NCI-H1105 treated with DMSO at 0.1 percent for 48 hours (cell line): Measurements from ENCODE around the gene MAP3K10.

Experiments
- DNase-seq: peaks from one replicate; lab custom pipeline; 2025; lab: John Stamatoyannopoulos, UW

The MAP3K10 gene

DNA sequence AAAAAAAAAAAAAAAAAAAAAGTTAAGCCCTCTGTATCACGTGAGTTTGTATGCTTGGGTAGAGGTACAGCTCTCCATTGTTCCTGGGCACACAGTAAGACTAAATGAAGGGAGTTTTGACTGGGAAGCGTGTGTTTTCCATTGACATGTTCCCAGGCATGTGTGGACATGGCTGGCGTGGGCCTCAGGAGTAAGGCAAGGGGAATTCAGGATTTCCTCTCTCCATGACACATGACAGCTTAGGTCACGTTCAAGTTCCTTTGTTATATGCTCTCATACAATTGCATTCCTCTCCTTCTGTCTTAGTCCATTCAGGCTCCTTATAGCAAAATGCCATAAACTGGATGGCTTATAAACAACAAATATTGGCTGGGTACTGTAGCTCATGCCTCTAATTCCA lies 17.1 kb upstream of the MAP3K10 start:
- no peak for DNase-seq

DNA sequence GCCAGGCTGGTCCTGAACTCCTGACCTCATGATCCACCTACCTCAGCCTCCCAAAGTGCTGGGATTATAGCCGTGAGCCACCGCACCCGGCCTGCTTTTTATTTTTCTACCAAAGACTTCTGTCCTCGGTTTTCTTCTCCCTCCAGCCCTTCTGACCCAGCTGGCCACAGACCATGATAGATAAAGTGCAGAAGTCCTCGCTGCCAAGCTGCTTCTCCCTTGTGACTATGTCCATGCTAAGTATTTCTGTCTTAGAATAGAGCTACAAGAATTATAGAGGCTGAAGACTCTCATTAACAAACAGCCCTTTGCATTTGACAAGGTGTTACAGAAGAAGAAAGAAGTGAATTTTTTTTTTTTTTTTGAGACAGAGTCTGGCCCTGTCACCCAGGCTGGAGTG lies 15.4 kb upstream of the MAP3K10 start:
- no peak for DNase-seq

DNA sequence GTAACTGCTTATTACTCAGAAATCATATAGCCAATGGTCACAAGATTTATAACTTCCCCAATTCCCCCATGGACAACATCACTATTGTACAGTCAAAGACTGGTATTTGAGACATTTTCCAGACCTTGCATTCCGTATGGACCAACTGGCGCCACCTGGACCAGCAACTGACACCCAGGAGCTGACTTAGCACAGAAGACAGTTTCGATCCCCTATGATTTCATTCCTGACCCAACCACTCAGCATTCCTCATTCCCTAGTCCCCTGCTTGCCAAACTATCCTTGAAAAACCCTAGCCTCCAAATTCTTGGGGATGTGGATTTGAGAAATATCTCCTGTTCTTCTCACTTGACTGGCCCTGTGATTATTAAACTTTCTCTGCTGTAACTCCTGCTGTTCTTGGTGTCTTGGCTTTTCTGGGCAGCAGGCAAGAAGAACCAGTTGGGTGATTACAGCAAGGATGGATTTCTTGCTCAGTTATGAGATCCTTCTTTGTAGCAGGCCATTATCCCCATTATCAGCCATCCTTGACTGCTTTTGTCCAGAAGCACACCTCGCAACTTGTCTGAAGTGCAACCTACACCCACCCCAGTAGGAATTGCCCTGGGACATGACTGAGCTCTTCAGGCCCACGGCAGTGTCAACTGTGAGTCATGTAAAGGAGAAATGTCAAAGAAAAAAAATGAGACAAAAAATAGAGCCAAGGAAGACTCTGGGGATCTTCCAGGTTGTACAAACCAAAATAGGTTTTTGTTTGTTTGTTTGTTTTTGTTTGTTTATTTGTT lies 13.7 kb upstream of the MAP3K10 start:
- no peak for DNase-seq

DNA sequence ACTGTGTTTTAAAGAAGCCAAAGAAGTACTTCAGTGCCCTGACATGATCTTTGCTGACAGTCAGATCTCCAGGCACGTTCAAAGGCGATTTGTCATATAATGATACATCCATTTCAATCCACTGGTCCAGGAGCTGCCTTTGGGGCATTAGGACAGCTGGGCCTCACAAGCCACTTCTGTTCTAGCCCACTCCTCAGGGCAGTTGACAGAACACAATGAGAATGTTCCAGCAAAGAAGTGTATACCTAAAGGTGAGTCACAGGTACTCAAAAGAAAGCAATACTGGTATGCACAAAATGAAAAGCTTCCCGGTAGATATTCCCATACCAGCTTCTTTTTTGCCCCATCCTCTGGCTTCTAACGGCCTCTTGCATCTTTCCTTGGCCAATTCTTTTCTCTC lies 12.5 kb upstream of the MAP3K10 start:
- DNase-seq = no peak

DNA sequence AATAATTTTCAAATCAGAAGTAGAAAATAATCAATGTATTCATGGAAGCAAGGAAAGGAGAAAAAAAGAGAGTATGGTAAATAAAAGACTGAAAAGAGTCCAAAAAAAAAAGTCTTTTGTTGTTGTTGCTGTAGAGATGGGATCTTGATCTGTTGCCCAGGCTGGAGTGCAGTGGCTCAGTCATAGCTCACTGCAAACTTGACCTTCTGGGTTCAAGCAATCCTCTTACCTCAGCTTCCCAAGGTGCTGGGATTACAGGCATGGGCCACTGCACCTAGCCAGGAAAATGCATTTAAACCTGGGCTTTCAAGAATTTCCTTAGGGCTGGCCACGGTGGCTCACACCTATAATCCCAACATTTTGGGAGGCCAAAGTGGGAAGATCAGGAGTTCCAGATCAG lies 7.0 kb upstream of the MAP3K10 start:
- DNase-seq = no peak

DNA sequence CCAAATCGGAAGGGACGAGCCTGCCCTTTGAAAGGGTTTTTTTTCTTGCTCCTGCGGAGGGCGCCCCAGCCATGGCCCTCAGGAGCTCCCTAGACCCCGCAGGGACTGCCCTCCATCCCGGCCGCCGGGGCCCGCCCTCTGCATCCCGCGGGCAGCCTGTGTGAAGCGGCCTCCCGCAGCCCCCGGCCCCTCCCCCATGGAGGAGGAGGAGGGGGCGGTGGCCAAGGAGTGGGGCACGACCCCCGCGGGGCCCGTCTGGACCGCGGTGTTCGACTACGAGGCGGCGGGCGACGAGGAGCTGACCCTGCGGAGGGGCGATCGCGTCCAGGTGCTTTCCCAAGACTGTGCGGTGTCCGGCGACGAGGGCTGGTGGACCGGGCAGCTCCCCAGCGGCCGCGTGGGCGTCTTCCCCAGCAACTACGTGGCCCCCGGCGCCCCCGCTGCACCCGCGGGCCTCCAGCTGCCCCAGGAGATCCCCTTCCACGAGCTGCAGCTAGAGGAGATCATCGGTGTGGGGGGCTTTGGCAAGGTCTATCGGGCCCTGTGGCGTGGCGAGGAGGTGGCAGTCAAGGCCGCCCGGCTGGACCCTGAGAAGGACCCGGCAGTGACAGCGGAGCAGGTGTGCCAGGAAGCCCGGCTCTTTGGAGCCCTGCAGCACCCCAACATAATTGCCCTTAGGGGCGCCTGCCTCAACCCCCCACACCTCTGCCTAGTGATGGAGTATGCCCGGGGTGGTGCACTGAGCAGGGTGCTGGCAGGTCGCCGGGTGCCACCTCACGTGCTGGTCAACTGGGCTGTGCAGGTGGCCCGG lies 815 bp downstream of the MAP3K10 start:
- DNase-seq = no peak

DNA sequence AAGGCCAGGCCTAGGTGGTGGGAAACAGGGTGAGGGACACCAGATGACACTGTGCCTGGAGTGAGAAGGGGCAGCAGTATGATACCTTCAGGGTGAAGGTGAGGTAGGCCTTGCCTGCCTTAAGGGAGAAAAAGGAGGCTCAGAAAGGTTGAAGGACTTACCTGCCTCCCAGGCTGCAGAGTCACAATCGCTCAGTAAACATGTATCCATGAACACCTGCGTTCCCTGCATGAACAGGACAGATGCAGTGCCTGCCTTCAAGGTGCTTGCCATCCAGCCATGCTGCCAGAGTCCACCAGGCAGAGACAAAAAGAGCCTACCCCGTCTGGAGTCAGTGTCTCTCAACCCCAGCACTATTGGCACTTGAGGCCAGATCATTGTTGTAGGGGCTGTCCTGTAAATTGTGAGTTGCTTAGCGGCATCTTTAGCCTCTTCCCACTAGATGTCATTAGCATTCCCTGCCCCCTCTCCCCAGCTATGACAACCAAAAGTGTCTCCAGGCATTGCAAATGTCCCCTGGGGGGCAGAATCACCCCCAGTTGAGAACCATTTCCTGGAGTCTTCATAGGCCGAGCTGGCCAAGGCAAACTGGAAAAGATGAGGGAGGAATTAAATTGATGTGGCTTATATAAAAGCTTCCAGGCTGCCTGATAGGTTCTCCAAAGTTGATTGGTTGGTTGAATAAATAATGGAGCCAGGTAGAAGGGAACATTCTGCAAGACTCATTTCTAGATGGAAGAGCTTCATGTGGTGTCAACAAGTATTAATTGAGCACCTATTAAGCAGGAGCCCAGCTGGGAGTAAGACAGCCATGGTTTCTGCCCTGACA lies 1.7 kb downstream of the MAP3K10 start:
- DNase-seq = no peak

DNA sequence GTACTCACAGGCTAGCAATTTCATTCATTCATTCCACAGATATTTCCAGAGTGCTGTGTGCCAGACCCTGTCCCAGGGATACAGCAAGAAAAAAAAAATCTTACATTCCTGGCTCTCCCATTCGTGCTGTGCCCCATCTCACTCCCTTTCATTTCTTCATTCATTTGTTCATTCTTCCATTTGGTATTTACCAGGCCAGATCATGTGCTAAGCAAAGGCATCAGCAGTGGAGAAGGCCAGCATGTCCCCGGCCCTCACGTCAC lies 2.3 kb downstream of the MAP3K10 start:
- no peak for DNase-seq

DNA sequence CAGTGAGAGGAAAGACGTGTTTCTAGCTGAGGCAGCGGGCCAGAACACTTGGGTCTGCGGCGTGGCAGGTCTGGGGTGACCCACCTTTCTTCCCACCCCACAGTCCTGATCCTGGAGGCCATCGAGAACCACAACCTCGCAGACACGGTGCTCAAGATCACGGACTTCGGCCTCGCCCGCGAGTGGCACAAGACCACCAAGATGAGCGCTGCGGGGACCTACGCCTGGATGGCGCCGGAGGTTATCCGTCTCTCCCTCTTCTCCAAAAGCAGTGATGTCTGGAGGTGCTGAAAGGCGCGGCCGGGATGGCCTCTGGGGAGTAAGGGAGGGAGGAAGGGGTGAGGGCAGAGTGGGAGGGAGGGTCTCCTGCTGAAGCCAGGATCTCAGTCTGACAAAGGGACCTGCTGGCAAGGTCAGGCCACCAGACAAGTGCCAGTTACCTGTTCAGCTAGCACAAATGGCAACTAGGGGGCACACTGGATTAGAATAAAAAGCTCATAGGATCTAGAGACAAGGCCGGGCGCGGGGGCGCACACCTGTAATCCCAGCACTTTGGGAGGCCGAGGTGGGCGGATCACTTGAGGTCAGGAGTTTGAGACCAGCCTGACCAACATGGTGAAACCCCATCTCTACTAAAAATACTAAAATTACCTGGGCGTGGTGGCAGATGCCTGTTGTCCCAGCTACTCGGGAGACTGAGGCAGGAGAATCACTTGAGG lies 7.2 kb downstream of the MAP3K10 start:
- no peak for DNase-seq

DNA sequence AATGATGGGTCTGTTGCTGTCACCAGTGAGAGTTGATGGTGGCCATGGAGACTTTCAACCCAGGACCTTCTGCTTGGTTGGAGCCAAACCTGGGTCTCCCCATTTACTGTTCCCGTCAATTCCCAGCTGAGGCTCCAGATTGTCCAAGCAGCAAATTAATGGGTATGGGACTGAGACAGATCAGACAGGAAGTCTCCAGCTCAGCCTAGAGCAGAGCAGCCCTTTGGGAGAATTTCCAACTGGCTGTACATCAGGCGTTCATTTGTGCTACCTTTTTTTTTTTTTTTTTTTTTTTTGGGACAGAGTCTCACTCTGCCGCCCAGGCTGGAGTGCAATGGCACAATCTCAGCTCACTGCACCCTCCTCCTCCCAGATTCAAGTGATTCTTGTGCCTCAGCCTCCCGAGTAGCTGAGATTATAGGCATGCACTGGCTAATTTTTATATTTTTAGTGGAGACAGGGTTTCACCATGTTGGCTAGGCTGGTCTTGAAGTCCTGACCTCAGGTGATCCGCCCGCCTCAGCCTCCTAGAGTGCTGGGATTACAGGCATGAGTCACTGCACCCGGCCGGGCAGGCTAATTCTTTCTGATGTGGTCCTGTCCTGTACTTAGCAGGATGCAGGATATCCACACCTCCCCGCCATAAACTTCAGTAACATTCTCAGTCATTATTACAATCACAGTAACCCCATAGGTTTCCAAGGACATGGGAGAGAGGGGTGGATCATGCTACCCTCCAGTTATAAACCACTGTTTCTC lies 9.3 kb downstream of the MAP3K10 start:
- no peak for DNase-seq

DNA sequence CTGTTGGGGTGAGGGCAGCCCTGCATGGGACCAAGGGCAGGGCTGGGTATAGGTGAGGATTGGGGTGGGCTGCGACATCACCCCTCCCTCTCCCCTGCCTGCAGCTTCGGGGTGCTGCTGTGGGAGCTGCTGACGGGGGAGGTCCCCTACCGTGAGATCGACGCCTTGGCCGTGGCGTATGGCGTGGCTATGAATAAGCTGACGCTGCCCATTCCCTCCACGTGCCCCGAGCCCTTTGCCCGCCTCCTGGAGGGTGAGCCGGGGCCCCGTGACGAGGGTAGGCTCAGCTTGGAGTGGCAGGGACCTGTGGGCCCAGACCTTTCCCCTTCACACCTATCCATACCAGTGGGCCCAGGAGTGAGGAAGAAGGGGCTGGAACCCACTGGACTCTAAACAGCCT lies 13.2 kb downstream of the MAP3K10 start:
- DNase-seq = no peak

DNA sequence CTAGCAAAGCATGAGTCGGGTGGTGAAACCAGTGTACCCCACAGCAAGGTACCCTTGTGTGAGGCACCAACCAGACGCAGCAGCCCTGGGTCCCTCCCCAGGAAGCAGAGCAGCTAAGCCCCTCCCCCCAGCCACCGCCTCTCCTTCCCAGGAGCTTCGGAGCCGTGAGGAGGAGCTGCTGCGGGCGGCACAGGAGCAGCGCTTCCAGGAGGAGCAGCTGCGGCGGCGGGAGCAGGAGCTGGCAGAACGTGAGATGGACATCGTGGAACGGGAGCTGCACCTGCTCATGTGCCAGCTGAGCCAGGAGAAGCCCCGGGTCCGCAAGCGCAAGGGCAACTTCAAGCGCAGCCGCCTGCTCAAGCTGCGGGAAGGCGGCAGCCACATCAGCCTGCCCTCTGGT lies 14.5 kb downstream of the MAP3K10 start:
- no peak for DNase-seq

DNA sequence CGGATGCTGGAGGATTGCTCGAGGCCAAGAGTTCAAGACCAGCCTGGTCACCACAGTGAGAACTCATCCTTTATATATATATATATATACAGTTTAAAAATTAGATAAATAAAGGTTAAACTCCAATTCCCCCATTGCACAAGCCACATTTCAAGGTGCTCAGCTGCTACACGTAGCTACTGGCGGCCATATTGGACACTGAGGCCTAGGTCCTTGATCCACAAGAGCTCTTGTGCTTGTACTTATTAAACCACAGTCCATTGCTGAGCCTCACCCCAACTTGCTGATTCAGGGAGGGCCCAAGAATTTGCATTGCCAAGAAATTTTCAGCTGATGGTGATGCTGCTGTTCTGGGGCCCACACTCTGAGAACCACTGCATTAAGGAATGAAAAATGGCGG lies 17.4 kb downstream of the MAP3K10 start:
- DNase-seq = no peak

DNA sequence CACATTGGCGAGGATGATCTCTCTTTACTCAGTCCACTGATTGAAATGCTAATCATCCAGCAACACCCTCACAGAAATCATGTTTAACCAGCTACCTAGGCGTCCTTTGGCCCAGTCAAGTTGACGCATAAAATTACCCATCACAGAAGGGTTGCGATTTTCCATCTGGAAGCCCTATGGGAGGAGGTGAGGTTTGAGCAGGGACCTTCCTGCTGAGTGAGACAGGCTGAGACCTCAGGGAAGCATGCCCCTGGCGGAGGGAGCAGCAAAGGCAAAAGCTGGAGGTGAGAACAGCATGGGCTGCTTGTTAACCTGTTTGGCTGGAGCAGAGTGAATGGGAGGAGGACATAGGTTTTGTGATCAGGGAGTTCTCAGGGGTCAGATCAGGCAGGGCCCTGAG lies 19.7 kb downstream of the MAP3K10 start:
- no peak for DNase-seq

DNA sequence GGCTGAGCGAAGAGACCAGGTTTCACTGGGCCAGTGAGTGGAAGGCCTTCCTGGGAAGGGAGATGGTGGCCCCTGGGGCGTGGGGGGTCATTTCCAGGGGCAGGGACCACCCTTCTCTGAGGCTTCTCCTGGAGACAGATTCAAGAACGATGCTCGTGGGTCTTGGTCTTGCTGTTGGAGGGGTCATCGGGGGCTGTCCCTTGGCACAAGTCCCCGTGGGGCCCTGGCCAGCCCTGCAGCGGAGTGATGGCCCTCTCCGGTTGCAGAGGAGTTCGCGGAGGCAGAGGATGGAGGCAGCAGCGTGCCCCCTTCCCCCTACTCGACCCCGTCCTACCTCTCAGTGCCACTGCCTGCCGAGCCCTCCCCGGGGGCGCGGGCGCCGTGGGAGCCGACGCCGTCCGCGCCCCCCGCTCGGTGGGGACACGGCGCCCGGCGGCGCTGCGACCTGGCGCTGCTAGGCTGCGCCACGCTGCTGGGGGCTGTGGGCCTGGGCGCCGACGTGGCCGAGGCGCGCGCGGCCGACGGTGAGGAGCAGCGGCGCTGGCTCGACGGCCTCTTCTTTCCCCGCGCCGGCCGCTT lies 22.1 kb downstream of the MAP3K10 start:
- no peak for DNase-seq

DNA sequence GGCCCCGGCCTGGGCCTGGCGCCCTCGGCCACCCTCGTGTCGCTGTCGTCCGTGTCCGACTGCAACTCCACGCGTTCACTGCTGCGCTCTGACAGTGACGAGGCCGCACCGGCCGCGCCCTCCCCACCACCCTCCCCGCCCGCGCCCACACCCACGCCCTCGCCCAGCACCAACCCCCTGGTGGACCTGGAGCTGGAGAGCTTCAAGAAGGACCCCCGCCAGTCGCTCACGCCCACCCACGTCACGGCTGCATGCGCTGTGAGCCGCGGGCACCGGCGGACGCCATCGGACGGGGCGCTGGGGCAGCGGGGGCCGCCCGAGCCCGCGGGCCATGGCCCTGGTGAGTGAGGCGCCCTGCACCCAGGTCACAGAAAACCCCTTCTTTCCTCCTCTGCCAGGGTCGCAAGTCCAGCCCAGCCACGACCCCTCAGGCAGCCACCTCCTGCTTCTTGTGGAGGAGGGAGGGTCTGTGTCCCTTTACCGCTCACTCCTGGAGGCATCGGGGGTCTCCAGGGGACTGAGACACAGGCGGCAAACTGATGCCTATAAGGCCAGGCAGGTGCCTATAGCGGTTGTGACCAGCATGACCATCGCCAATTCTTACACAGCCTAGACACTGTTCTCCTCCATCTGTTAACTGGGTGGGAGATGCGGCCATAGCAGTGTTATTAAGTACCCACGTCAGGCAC lies 22.8 kb downstream of the MAP3K10 start:
- no peak for DNase-seq

DNA sequence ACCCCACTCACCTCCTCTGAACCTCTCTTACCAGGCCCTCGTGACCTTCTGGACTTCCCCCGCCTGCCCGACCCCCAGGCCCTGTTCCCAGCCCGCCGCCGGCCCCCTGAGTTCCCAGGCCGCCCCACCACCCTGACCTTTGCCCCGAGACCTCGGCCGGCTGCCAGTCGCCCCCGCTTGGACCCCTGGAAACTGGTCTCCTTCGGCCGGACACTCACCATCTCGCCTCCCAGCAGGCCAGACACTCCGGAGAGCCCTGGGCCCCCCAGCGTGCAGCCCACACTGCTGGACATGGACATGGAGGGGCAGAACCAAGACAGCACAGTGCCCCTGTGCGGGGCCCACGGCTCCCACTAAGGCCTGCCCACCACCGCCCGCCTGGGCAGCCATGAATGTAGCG lies 23.7 kb downstream of the MAP3K10 start:
- no peak for DNase-seq

DNA sequence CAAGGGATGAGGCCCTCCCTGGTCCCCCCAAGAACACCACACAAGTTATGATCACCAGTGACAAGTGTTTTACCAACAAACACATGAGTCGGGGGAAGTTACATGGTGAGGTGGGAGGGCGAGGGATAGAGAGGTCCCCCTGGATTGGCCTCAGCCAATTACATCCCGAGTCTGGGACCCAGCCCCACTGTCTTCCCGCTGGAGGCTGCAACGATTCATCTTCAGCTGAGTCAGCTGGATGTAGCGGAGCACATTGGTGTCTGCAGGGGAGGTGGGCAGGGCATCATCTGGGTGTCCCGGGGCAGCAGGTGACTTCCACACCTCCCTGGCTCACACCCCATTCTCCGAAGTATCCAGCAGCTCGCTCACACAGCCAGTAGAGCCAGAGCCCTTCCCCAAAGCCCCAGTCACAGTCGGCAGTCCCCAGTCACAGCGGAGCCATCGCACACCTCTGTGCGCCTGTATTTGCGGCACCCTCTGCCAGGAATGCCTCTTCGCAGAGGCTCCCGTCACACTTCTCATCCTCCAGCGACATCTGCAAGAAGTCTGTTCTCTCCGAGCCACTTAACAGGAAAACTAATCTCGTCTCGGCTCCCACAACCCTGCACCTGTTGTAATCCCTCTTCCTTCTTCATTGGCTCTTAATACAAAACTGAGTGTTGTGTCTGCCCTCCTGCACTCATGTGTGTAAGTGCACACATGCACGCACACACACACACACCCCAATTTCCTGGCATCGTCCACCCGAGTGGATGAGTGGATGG lies 25.0 kb downstream of the MAP3K10 start:
- peak; percentile 28 for DNase-seq

DNA sequence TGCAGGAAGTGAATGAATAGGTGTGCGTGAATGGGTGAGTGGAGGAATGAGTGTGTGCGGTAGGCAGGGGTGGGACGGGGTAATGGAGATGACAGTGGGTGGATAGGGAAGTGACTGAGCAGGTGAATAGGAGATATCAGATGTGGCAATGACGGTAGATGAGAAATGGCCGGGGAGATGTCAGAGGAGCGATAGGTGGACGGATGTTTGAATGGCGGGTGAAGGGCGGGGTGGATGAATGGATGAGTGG lies 25.5 kb downstream of the MAP3K10 start:
- no peak for DNase-seq
